Liver (tissue), 3 donors: ENCODE data around the gene SUPT4H1.

Source experiments
- ATF3 ChIP-seq: IDR thresholded peaks from 2 replicates; pipeline ENCODE4 v1.6.1; 2016; ENCODE audit warnings: antibody characterized with exemption
- CTCF ChIP-seq: fragments of 150-350 bp; IDR thresholded peaks from 2 replicates; pipeline ENCODE4 v1.5.1; 2017; ENCODE audit warnings: improper control_type of control experiment, low read depth, low read length; ENCODE audit not compliant: missing input control
- EGR1 ChIP-seq, 2 donors: IDR thresholded peaks; 2 replicates each; pipeline ENCODE4 v1.6.1; 2016 to 2018; ENCODE audit warnings: antibody characterized with exemption in 2 of 2, low read depth in 2 of 2
- FOXA1 ChIP-seq: IDR thresholded peaks from 2 replicates; pipeline ENCODE4 v1.6.1; 2016; ENCODE audit warnings: antibody characterized with exemption
- GABPA ChIP-seq, 2 donors: IDR thresholded peaks in 1 of 2; conservative IDR thresholded peaks in 1 of 2; 2 replicates each; pipeline ENCODE4 v1.6.1; 2016; ENCODE audit warnings: antibody characterized with exemption in 2 of 2, mild to moderate bottlenecking in 1 of 2, moderate library complexity in 1 of 2
- HNF4A ChIP-seq, 2 donors: conservative IDR thresholded peaks; 2 replicates each; pipeline ENCODE4 v1.6.1; 2016; ENCODE audit warnings: antibody characterized with exemption in 2 of 2, mild to moderate bottlenecking in 2 of 2
- JUND ChIP-seq, 2 donors: IDR thresholded peaks; 2 replicates each; pipeline ENCODE4 v1.6.1; 2016; ENCODE audit warnings: antibody characterized with exemption in 2 of 2
- MAX ChIP-seq: IDR thresholded peaks from 2 replicates; pipeline ENCODE4 v1.6.1; 2016; ENCODE audit warnings: antibody characterized with exemption
- NR2F2 ChIP-seq: IDR thresholded peaks from 2 replicates; pipeline ENCODE4 v1.6.1; 2016; ENCODE audit warnings: antibody characterized with exemption
- RAD21 ChIP-seq, 2 donors: IDR thresholded peaks; 2 replicates each; pipeline ENCODE4 v1.6.1; 2016; ENCODE audit warnings: antibody characterized with exemption in 2 of 2, mild to moderate bottlenecking in 2 of 2
- REST ChIP-seq: IDR thresholded peaks from 2 replicates; pipeline ENCODE4 v1.6.1; 2016; ENCODE audit warnings: antibody characterized with exemption, mild to moderate bottlenecking
- SP1 ChIP-seq: IDR thresholded peaks from 2 replicates; pipeline ENCODE4 v1.6.1; 2018; ENCODE audit warnings: antibody characterized with exemption, mild to moderate bottlenecking
- TAF1 ChIP-seq: conservative IDR thresholded peaks from 2 replicates; pipeline ENCODE4 v1.6.1; 2016; ENCODE audit warnings: antibody characterized with exemption, mild to moderate bottlenecking
- YY1 ChIP-seq: IDR thresholded peaks from 2 replicates; pipeline ENCODE4 v1.6.1; 2016; ENCODE audit warnings: antibody characterized with exemption, mild to moderate bottlenecking
- donor health status: healthy.
- donor health status: healthy.

GRCh38 chr17:58315750-58316149, 36.3 kb downstream of the SUPT4H1 start:
- TF ChIP-seq ATF3: no peak
- no peak for TF ChIP-seq CTCF
- no peak for TF ChIP-seq TAF1
- no peak for TF ChIP-seq MAX
- TF ChIP-seq SP1: no peak
- no peak for TF ChIP-seq JUND (IDR thresholded peaks at IDR 0.05)
- no peak for TF ChIP-seq REST
- TF ChIP-seq RAD21 (IDR thresholded peaks at IDR 0.05): no peak
- no peak for TF ChIP-seq YY1
- TF ChIP-seq NR2F2: no peak
- TF ChIP-seq EGR1 (IDR thresholded peaks at IDR 0.05; ENCODE audit: low read depth in 2 of 2): no peak
- no peak for TF ChIP-seq HNF4A (conservative IDR thresholded peaks at IDR 0.05)
- no peak for TF ChIP-seq FOXA1
- no peak for TF ChIP-seq GABPA (IDR thresholded peaks at IDR 0.05 in 1 of 2, conservative IDR thresholded peaks at IDR 0.05 in 1 of 2)
